H9 (cell line): Measurements from ENCODE around the gene NAA60. TPM values are rescaled to one million over a fixed set of nuclear protein-coding genes. Genes with fewer than 3 reads are reported as not detected.

Experiments
- DNase-seq: peaks from one replicate; pipeline ENCODE4 v3.0.0-alpha.2; 2017
- H2AFZ ChIP-seq: one replicate; pipeline ENCODE4 v1.6.1; 2013; ENCODE audit warnings: mild to moderate bottlenecking, low read length, control low read depth, moderate library complexity
- H2AK5ac ChIP-seq: 2 replicates; pipeline ENCODE4 v1.6.1; 2013; ENCODE audit warnings: low read length, control low read depth, mixed read lengths; ENCODE audit not compliant: insufficient read length
- H2BK120ac ChIP-seq: one replicate; pipeline ENCODE4 v1.6.1; 2013; ENCODE audit warnings: low read depth, mild to moderate bottlenecking, low read length, control low read depth, inconsistent platforms; ENCODE audit not compliant: poor library complexity, severe bottlenecking
- H2BK12ac ChIP-seq: 2 replicates; pipeline ENCODE4 v1.6.1; 2013; ENCODE audit warnings: low read length, control low read depth, mixed read lengths, low read depth; ENCODE audit not compliant: insufficient read length
- H2BK15ac ChIP-seq: 2 replicates; pipeline ENCODE4 v1.6.1; 2013; ENCODE audit warnings: low read depth, low read length, control low read depth
- H2BK20ac ChIP-seq: one replicate; pipeline ENCODE4 v1.6.1; 2013; ENCODE audit warnings: low read depth, mild to moderate bottlenecking, low read length, control low read depth, inconsistent platforms; ENCODE audit not compliant: poor library complexity, severe bottlenecking
- H2BK5ac ChIP-seq: 2 replicates; pipeline ENCODE4 v1.6.1; 2013; ENCODE audit warnings: low read length, control low read depth, mixed read lengths; ENCODE audit not compliant: insufficient read length
- H3K14ac ChIP-seq: 2 replicates; pipeline ENCODE4 v1.6.1; 2013; ENCODE audit warnings: low read length, control low read depth; ENCODE audit not compliant: insufficient read depth
- H3K18ac ChIP-seq: 2 replicates; pipeline ENCODE4 v1.6.1; 2013; ENCODE audit warnings: low read depth, mild to moderate bottlenecking, mixed read lengths, low read length, control low read depth; ENCODE audit not compliant: insufficient read length
- H3K23ac ChIP-seq: 2 replicates; pipeline ENCODE4 v1.6.1; 2013; ENCODE audit warnings: low read length, control low read depth, mixed read lengths, low read depth; ENCODE audit not compliant: insufficient read length
- H3K23me2 ChIP-seq: 2 replicates; pipeline ENCODE4 v1.6.1; 2013; ENCODE audit warnings: low read depth, mild to moderate bottlenecking, mixed read lengths, low read length, control low read depth; ENCODE audit not compliant: insufficient read length, poor library complexity, severe bottlenecking
- H3K27ac ChIP-seq: 2 replicates; pipeline ENCODE4 v1.5.1; 2013; ENCODE audit warnings: low read length, control low read depth, mixed read lengths, low read depth; ENCODE audit not compliant: insufficient read length
- H3K27me3 ChIP-seq: 2 replicates; pipeline ENCODE4 v1.6.1; 2013; ENCODE audit warnings: low read length, control low read depth, inconsistent platforms; ENCODE audit not compliant: insufficient read depth
- H3K4ac ChIP-seq: 2 replicates; pipeline ENCODE4 v1.6.1; 2013; ENCODE audit warnings: low read depth, mild to moderate bottlenecking, control low read depth, inconsistent platforms, low read length, moderate library complexity
- H3K4me1 ChIP-seq: 2 replicates; pipeline ENCODE4 v1.6.1; 2013; ENCODE audit warnings: low read length, control low read depth, inconsistent platforms; ENCODE audit not compliant: insufficient read depth
- H3K4me2 ChIP-seq: 2 replicates; pipeline ENCODE4 v1.6.1; 2013; ENCODE audit warnings: low read length, control low read depth, mixed read lengths; ENCODE audit not compliant: insufficient read length, insufficient read depth
- H3K56ac ChIP-seq: 2 replicates; pipeline ENCODE4 v1.6.1; 2013; ENCODE audit warnings: low read depth, mild to moderate bottlenecking, mixed read lengths, low read length, control low read depth; ENCODE audit not compliant: insufficient read length
- H3K79me1 ChIP-seq: 2 replicates; pipeline ENCODE4 v1.6.1; 2013; ENCODE audit warnings: low read depth, mild to moderate bottlenecking, moderate library complexity, low read length, control low read depth, inconsistent platforms; ENCODE audit not compliant: insufficient read depth, poor library complexity, severe bottlenecking
- H3K79me2 ChIP-seq: 2 replicates; pipeline ENCODE4 v1.6.1; 2013; ENCODE audit warnings: low read length, control low read depth, inconsistent platforms; ENCODE audit not compliant: insufficient read depth
- H3K9ac ChIP-seq: 2 replicates; pipeline ENCODE4 v1.6.1; 2013; ENCODE audit warnings: low read length, control low read depth, mixed read lengths; ENCODE audit not compliant: insufficient read length; ENCODE audit errors: extremely low read depth
- H3K9me3 ChIP-seq: one replicate; pipeline ENCODE4 v1.6.1; 2013; ENCODE audit warnings: low read depth, low read length, inconsistent platforms; ENCODE audit not compliant: control insufficient read depth
- H3T11ph ChIP-seq: one replicate; pipeline ENCODE4 v1.6.1; 2013; ENCODE audit warnings: mild to moderate bottlenecking, low read length, control low read depth, inconsistent platforms
- H4K20me1 ChIP-seq: one replicate; pipeline ENCODE4 v1.6.1; 2013; ENCODE audit not compliant: control insufficient read depth, insufficient read length, insufficient read depth
- H4K5ac ChIP-seq: 2 replicates; pipeline ENCODE4 v1.6.1; 2013; ENCODE audit warnings: low read depth, mild to moderate bottlenecking, mixed read lengths, low read length, control low read depth; ENCODE audit not compliant: insufficient read length
- H4K8ac ChIP-seq: replicated peaks from 2 replicates; pipeline ENCODE4 v1.6.1; 2013; ENCODE audit warnings: low read length, control low read depth, mixed read lengths, low read depth; ENCODE audit not compliant: insufficient read length
- H4K91ac ChIP-seq: 2 replicates; pipeline ENCODE4 v1.6.1; 2013; ENCODE audit warnings: low read depth, mild to moderate bottlenecking, moderate library complexity, mixed read lengths, low read length, control low read depth; ENCODE audit not compliant: insufficient read length
- H3K27ac Mint-ChIP-seq, 3 experiments: 2 replicates in 2 of 3; 3 replicates in 1 of 3; pipeline ENCODE4 v1.8.0; 2020 to 2021; ENCODE audit warnings: mixed read lengths in 3 of 3, mild to moderate bottlenecking in 1 of 3, moderate library complexity in 1 of 3
- H3K27me3 Mint-ChIP-seq: 2 replicates; pipeline ENCODE4 v1.8.0; 2021; ENCODE audit warnings: low read depth, mild to moderate bottlenecking, moderate library complexity, mixed read lengths
- H3K36me3 Mint-ChIP-seq, 3 experiments: 2 replicates in 2 of 3; 3 replicates in 1 of 3; pipeline ENCODE4 v1.8.0; 2020 to 2021; ENCODE audit warnings: low read depth in 3 of 3, mixed read lengths in 3 of 3; ENCODE audit not compliant: insufficient read depth in 1 of 3
- H3K4me1 Mint-ChIP-seq, 2 experiments: 2 replicates each; pipeline ENCODE4 v1.8.0; 2020; ENCODE audit warnings: mixed read lengths in 2 of 2
- H3K4me3 Mint-ChIP-seq, 2 experiments: 2 replicates in 1 of 2; 3 replicates in 1 of 2; pipeline ENCODE4 v1.8.0; 2020 to 2021; ENCODE audit warnings: mild to moderate bottlenecking in 2 of 2, mixed read lengths in 2 of 2, moderate library complexity in 1 of 2
- H3K9me3 Mint-ChIP-seq, 2 experiments: 2 replicates in 1 of 2; 3 replicates in 1 of 2; pipeline ENCODE4 v1.8.0; 2020; ENCODE audit warnings: mild to moderate bottlenecking in 2 of 2, mixed read lengths in 2 of 2, moderate library complexity in 1 of 2
- CTCF ChIP-seq: fragments of 200-600 bp; sonication (generic); conservative IDR thresholded peaks from 3 replicates; pipeline ENCODE4 v1.8.0; 2021; ENCODE audit warnings: antibody characterized with exemption, mild to moderate bottlenecking
- WGBS: extraction: QIAGEN DNeasy Blood & Tissue Kit; methylation state at CpG from one replicate; pipeline ENCODE4 v1.1.7; 2013; ENCODE audit warnings: missing lambda C conversion rate, low lambda C conversion rate, mixed read lengths; ENCODE audit not compliant: insufficient read length; ENCODE audit errors: extremely low coverage; 5-methylcytosine and 5-hydroxymethylcytosine counted together
- total RNA-seq: library from RNA; stranded (reverse); gene quantifications from 2 replicates; pipeline ENCODE4 v1.2.1, GENCODE V29; 2021

NAA60 gene
- total RNA-seq, 1 experiment from 2014 or later: 49.3 TPM

- Histone ChIP-seq H2BK20ac (no peak overlapping the region), H3K23me2 (no peaks in the 10 kb centered on the region), H4K8ac (no peak overlapping the region), H2AFZ (no peak overlapping the region), H2BK120ac (no peak overlapping the region), H2AK5ac (no peak overlapping the region), H3K14ac (no peak overlapping the region), H3K23ac (no peak overlapping the region), H3K27me3 (no peaks in the 10 kb centered on the region), H3K79me1 (no peaks in the 10 kb centered on the region), H4K5ac (no peak overlapping the region), H3K9ac (no peak overlapping the region), H3K4me2 (no peak overlapping the region), H3T11ph (no peak overlapping the region), H4K20me1 (no peaks in the 10 kb centered on the region), H4K91ac (no peak overlapping the region), H2BK15ac (no peak overlapping the region), H3K9me3 (no peaks in the 10 kb centered on the region), H2BK12ac (no peak overlapping the region), H3K4me1 (no peaks in the 10 kb centered on the region), H3K27ac (no peak overlapping the region), H2BK5ac (no peak overlapping the region), H3K56ac (no peak overlapping the region), H3K79me2 (no peaks in the 10 kb centered on the region), H3K4ac (no peak overlapping the region), H3K18ac (no peak overlapping the region)
- H3K4me3 Mint-ChIP-seq: no peak overlapping the region
- no peaks in the 10 kb centered on the region for H3K36me3 Mint-ChIP-seq
- DNase-seq: no peak
- peaks cover 7% of the 10 kb centered on the region for H3K27me3 Mint-ChIP-seq
- no CpG with 5 or more reads among the region's 16 CpGs for WGBS
- no peak overlapping the region for H3K27ac Mint-ChIP-seq
- no peaks in the 10 kb centered on the region for H3K9me3 Mint-ChIP-seq
- 0 out of 3 replicates have a peak, but pooled peaks have one; percentile 12 for TF ChIP-seq CTCF
- H3K4me1 Mint-ChIP-seq: peaks cover 0 to 2% of the 10 kb centered on the region in 2 experiments; a peak in 1 of 4 replicates
These were observed 51.0 kb downstream of the NAA60 start for GRCh38 chr16:3494386-3494973.
